GM12892 (cell line): ENCODE results near the gene RREB1.

Experiments
- POLR2A ChIP-seq: IDR thresholded peaks from 2 replicates; pipeline ENCODE4 v1.6.1; 2011; ENCODE audit warnings: low read depth, low read length, control low read depth
- POLR2AphosphoS5 ChIP-seq: IDR thresholded peaks from 2 replicates; pipeline ENCODE4 v1.6.1; 2011; ENCODE audit warnings: low read depth, low read length, control low read depth
- TAF1 ChIP-seq: IDR thresholded peaks from 2 replicates; pipeline ENCODE4 v1.6.1; 2011; ENCODE audit warnings: low read depth, mild to moderate bottlenecking, control low read depth, low read length, borderline replicate concordance

- TF ChIP-seq POLR2A (no peak), POLR2AphosphoS5 (no peak), TAF1 (no peak)
These were observed 114.4 kb downstream of the RREB1 start for GRCh38 chr6:7222197-7222596.
